Glutamatergic neuron (in vitro differentiated cells): Measurements from ENCODE around the gene TMEM229B. TPM values are rescaled to one million over a fixed set of nuclear protein-coding genes. Genes with fewer than 3 reads are reported as not detected.

Experiments used
- DNase-seq: peaks from one replicate; pipeline ENCODE4 v3.0.0; 2022
- H3K27ac Mint-ChIP-seq: one replicate; pipeline ENCODE4 v1.8.0; 2020; ENCODE audit warnings: mild to moderate bottlenecking, mixed read lengths, inconsistent platforms; ENCODE audit not compliant: unreplicated experiment
- H3K27me3 Mint-ChIP-seq: one replicate; pipeline ENCODE4 v1.8.0; 2020; ENCODE audit warnings: mild to moderate bottlenecking, moderate library complexity, mixed read lengths, inconsistent platforms; ENCODE audit not compliant: unreplicated experiment
- H3K36me3 Mint-ChIP-seq: one replicate; pipeline ENCODE4 v1.8.0; 2020; ENCODE audit warnings: mild to moderate bottlenecking, mixed read lengths, inconsistent platforms; ENCODE audit not compliant: unreplicated experiment
- H3K4me1 Mint-ChIP-seq: one replicate; pipeline ENCODE4 v1.8.0; 2020; ENCODE audit warnings: mild to moderate bottlenecking, low read depth, mixed read lengths, inconsistent platforms; ENCODE audit not compliant: unreplicated experiment
- H3K4me3 Mint-ChIP-seq: one replicate; pipeline ENCODE4 v1.8.0; 2020; ENCODE audit warnings: mild to moderate bottlenecking, mixed read lengths, inconsistent platforms; ENCODE audit not compliant: unreplicated experiment
- H3K9me3 Mint-ChIP-seq: one replicate; pipeline ENCODE4 v1.8.0; 2020; ENCODE audit warnings: mild to moderate bottlenecking, moderate library complexity, mixed read lengths, inconsistent platforms; ENCODE audit not compliant: unreplicated experiment
- long read RNA-seq: library from polyadenylated mRNA; unstranded; transcript quantifications from one replicate; pipeline ENCODE4 v2.0.0, GENCODE V29; 2020; ENCODE audit not compliant: unreplicated experiment
- total RNA-seq: library from RNA; stranded (reverse); fragmentation: NEBNext Ultra II Directional; extraction: Animal tissue kit (Norgen Biotek cat#: 25700); gene quantifications from one replicate; pipeline ENCODE4 v1.2.1, GENCODE V29; 2021; ENCODE audit not compliant: unreplicated experiment
- TF ChIP-seq, protein P1 (sequence below): fragments of 200-600 bp; sonication (generic); IDR thresholded peaks from one replicate; pipeline ENCODE4 v1.5.0; 2021; ENCODE audit not compliant: partially characterized antibody, unreplicated experiment

The TMEM229B gene
- 7.5 TPM for total RNA-seq
- long read RNA-seq, partial matches to known transcripts, result 0 of 1 reads
- long read RNA-seq, other reads (novel, unspliced or antisense), result 1 of 1 reads

DNA sequence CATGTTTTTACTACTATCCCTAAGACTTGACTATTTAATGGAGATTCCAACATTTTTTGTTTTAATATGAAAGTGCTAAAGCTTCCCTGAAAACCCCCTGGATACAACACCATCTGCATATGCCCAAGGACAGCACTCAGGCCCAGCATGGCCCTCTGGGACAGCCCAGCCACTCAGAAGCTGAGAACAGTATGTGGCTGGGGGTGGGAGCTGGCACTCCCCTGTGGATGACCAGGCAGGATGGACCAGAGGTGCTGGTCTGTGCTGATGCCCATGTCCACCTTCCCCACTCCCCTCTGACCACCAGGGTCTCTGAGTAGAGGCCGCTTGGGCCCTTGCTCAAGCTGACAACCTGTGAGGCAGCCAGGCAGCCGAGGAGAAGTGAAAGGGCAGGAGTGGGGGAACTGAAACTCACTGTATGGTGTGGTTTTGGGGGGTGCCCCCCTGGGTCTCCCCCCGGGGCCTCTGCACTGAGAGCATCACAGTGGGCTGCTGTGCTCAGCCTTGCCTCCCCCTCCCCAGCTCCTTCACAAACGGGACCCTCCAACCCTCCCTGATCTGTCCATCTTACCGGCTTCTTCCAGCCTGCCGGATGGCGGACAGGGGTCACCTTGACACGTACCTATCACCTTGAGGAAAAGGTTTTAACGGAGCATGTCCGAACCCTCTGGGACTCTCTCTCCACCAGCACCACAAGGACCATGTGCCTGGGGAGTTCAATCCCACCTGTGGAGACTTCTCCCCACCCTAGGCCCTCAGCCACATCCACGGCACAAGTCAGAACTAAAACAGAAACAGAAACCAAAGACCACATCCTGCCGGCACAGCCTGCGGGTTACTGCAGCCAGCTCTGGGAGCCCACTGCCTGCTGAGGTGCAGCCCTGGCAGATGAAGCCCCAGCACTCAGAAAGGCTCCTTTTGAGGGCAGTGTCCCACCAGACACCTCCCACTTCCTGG is at the start of gene TMEM229B:
TMEM229B (minus strand) TSS at position 785 of the 957 bp plus-strand sequence. CDS start 14,798 bp downstream, outside the sequence.
- Mint-ChIP-seq H3K4me3 (no peak within 1 kb of the TSS), H3K27me3 (peaks cover 8% of the 10 kb centered on the region), H3K27ac (no peak within 1 kb of the TSS), H3K9me3 (peaks cover 6% of the 10 kb centered on the region), H3K36me3 (peaks cover 12% of the 10 kb centered on the region), H3K4me1 (no peaks in the 10 kb centered on the region)
- TF ChIP-seq, protein P1, sequence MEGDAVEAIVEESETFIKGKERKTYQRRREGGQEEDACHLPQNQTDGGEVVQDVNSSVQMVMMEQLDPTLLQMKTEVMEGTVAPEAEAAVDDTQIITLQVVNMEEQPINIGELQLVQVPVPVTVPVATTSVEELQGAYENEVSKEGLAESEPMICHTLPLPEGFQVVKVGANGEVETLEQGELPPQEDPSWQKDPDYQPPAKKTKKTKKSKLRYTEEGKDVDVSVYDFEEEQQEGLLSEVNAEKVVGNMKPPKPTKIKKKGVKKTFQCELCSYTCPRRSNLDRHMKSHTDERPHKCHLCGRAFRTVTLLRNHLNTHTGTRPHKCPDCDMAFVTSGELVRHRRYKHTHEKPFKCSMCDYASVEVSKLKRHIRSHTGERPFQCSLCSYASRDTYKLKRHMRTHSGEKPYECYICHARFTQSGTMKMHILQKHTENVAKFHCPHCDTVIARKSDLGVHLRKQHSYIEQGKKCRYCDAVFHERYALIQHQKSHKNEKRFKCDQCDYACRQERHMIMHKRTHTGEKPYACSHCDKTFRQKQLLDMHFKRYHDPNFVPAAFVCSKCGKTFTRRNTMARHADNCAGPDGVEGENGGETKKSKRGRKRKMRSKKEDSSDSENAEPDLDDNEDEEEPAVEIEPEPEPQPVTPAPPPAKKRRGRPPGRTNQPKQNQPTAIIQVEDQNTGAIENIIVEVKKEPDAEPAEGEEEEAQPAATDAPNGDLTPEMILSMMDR, result no peak
- DNase-seq, result no peak

DNA sequence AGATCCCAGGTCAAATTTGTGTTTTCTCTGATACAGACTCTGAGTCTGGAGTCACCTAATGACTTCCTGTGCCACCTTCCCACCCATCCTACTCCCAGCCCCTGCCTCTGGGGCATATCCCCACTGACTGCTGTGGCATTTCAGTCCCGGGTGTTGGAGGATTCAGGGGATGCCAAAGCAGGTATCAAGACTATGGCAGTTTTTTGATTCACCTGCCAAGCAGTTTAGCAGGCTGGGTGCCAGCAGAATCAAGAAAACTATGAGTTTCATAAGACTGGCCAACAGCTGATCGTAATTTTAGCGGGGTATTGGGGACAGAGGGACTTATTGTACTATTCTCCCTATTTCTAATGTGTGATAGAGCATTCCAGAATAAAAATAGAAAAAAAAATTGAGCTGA is 49.2 kb upstream of the TMEM229B start:
- H3K4me3 Mint-ChIP-seq, result no peak overlapping the region
- H3K36me3 Mint-ChIP-seq, result peaks cover 4% of the 10 kb centered on the region
- H3K9me3 Mint-ChIP-seq, result no peaks in the 10 kb centered on the region
- no peaks in the 10 kb centered on the region for H3K27me3 Mint-ChIP-seq
- DNase-seq, result no peak
- no peak overlapping the region for H3K27ac Mint-ChIP-seq
- TF ChIP-seq, protein P1, result no peak
- H3K4me1 Mint-ChIP-seq, result peaks cover 10% of the 10 kb centered on the region

DNA sequence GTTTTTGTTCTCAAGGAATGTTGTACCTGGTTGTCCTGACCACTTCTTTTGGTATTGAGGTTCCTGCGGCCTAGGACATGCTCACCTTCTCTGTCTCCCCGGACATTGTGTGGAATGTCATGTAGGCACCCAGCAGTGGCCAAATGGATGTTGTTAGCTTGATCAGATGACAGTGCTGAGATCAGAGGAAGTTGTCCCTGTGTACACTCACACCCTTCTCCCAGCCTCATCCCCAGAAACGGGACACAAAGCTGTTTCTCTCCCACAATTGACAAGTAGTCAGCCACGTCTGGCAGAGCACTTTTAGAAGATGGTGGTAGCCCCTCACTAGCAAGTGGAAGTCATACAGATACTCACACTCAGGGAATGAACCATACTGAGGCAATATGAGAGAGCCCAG is 47.6 kb upstream of the TMEM229B start:
- H3K27ac Mint-ChIP-seq, result no peak overlapping the region

DNA sequence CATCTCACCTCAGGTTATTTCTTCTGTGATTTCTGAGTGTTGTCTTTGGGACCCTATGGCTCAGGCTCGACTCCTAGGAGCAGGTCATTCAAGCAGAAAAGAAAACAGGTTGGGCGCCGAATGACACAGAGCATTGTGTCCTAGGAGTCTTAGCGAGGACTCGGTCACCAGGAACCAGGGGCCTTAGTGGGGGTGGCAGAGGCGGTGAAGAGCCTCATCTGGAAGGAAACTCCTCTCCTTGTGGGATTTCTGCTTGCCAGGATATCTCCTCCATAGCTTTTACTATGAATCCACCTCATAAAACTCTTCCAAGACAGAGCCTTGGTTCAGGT is 45.2 kb upstream of the TMEM229B start:
- H3K27ac Mint-ChIP-seq, result peak overlapping the region; percentile 66
- no peak for DNase-seq
- H3K4me3 Mint-ChIP-seq, result peak overlapping the region; percentile 81
- peaks cover 2% of the 10 kb centered on the region for H3K27me3 Mint-ChIP-seq
- H3K36me3 Mint-ChIP-seq, result peaks cover 4% of the 10 kb centered on the region
- peaks cover 3% of the 10 kb centered on the region for H3K4me1 Mint-ChIP-seq
- peaks cover 4% of the 10 kb centered on the region for H3K9me3 Mint-ChIP-seq
- TF ChIP-seq, protein P1, result no peak

More for the DNA sequence above, 47.6 kb upstream of the TMEM229B start:
- H3K4me1 Mint-ChIP-seq, result peaks cover 10% of the 10 kb centered on the region
- peaks cover 2% of the 10 kb centered on the region for H3K27me3 Mint-ChIP-seq
- H3K9me3 Mint-ChIP-seq, result peaks cover 4% of the 10 kb centered on the region
- TF ChIP-seq, protein P1, result no peak
- no peak overlapping the region for H3K4me3 Mint-ChIP-seq
- H3K36me3 Mint-ChIP-seq, result peaks cover 4% of the 10 kb centered on the region
- DNase-seq, result no peak
